A549 (cell line): Measurements from ENCODE around the gene DRD3.

Source experiments
- CBX8 ChIP-seq: fragments of 200-600 bp; sonication (generic); IDR thresholded peaks from 2 replicates; pipeline ENCODE4 v1.6.1; 2016
- CEBPB ChIP-seq, 2 experiments: fragments of >200 bp in 1 of 2; sonication (Bioruptor Twin) in 1 of 2; formaldehyde crosslinking in 1 of 2; IDR thresholded peaks; 2 replicates each; pipeline ENCODE4 v1.6.1; 2012 to 2016
- CHD2 ChIP-seq: fragments of 150-350 bp; IDR thresholded peaks from 2 replicates; pipeline ENCODE4 v1.6.1; 2014; ENCODE audit warnings: low read length; ENCODE audit not compliant: partially characterized antibody
- EP300 ChIP-seq, 2 experiments: fragments of >200 bp; sonication (Bioruptor Twin); formaldehyde crosslinking; IDR thresholded peaks; 2 replicates in 1 of 2; 3 replicates in 1 of 2; pipeline ENCODE4 v1.6.1; 2016 to 2017
- NFE2L2 ChIP-seq: fragments of 150-350 bp; conservative IDR thresholded peaks from 2 replicates; pipeline ENCODE4 v1.6.1; 2014; ENCODE audit warnings: low read length
- NR3C1 ChIP-seq: fragments of >200 bp; sonication (Bioruptor Twin); formaldehyde crosslinking; IDR thresholded peaks from 3 replicates; pipeline ENCODE4 v1.6.1; 2017
- POLR2A ChIP-seq: IDR thresholded peaks from 2 replicates; pipeline ENCODE4 v1.6.1; 2012; ENCODE audit warnings: mild to moderate bottlenecking, low read length
- RAD21 ChIP-seq, 2 experiments: fragments of >200 bp in 1 of 2; sonication (Bioruptor Twin) in 1 of 2; formaldehyde crosslinking in 1 of 2; IDR thresholded peaks in 1 of 2; conservative IDR thresholded peaks in 1 of 2; 2 replicates in 1 of 2; 3 replicates in 1 of 2; pipeline ENCODE4 v1.6.1; 2012 to 2018; ENCODE audit warnings: inconsistent platforms in 1 of 2
- SMC3 ChIP-seq: fragments of >200 bp; sonication (Bioruptor Twin); formaldehyde crosslinking; IDR thresholded peaks from 3 replicates; pipeline ENCODE4 v1.6.1; 2018; ENCODE audit warnings: inconsistent platforms
- TF ChIP-seq, protein P1 (sequence below): fragments of >200 bp; sonication (Bioruptor Twin); formaldehyde crosslinking; IDR thresholded peaks from 3 replicates; pipeline ENCODE4 v1.5.1; 2016
- TF ChIP-seq, protein P2 (sequence below): fragments of 200-600 bp; sonication (generic); IDR thresholded peaks from 2 replicates; pipeline ENCODE4 v1.6.1; 2016; ENCODE audit warnings: antibody characterized with exemption, mild to moderate bottlenecking, moderate library complexity
- TF ChIP-seq, protein P3 (sequence below): fragments of >200 bp; sonication (Bioruptor Twin); formaldehyde crosslinking; IDR thresholded peaks from 3 replicates; pipeline ENCODE4 v1.6.1; 2016
- TF ChIP-seq, protein P4 (sequence below): fragments of >200 bp; sonication (Bioruptor Twin); formaldehyde crosslinking; IDR thresholded peaks from 2 replicates; pipeline ENCODE4 v1.6.1; 2016

DNA sequence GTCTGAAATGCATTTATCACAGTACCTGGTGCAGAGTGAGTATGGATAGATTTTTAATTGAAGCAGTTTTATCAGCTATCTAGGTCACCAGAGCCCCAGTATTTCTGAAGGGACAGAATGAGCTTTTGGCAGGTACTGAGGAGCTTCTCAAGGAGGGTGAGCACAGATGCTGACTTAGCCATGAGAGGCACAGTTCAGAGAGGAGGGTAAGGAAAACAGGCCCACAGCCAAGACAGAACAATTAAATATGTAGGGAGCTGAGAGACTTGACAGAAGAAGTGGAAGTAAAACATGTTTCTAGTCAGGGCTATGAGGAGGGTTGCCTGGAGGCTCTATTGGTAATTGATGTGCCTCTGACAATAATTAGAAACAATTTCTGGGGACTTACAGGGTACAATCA is 38.4 kb upstream of the DRD3 start:
- TF ChIP-seq, protein P1, sequence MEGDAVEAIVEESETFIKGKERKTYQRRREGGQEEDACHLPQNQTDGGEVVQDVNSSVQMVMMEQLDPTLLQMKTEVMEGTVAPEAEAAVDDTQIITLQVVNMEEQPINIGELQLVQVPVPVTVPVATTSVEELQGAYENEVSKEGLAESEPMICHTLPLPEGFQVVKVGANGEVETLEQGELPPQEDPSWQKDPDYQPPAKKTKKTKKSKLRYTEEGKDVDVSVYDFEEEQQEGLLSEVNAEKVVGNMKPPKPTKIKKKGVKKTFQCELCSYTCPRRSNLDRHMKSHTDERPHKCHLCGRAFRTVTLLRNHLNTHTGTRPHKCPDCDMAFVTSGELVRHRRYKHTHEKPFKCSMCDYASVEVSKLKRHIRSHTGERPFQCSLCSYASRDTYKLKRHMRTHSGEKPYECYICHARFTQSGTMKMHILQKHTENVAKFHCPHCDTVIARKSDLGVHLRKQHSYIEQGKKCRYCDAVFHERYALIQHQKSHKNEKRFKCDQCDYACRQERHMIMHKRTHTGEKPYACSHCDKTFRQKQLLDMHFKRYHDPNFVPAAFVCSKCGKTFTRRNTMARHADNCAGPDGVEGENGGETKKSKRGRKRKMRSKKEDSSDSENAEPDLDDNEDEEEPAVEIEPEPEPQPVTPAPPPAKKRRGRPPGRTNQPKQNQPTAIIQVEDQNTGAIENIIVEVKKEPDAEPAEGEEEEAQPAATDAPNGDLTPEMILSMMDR: no peak
- TF ChIP-seq, protein P2, sequence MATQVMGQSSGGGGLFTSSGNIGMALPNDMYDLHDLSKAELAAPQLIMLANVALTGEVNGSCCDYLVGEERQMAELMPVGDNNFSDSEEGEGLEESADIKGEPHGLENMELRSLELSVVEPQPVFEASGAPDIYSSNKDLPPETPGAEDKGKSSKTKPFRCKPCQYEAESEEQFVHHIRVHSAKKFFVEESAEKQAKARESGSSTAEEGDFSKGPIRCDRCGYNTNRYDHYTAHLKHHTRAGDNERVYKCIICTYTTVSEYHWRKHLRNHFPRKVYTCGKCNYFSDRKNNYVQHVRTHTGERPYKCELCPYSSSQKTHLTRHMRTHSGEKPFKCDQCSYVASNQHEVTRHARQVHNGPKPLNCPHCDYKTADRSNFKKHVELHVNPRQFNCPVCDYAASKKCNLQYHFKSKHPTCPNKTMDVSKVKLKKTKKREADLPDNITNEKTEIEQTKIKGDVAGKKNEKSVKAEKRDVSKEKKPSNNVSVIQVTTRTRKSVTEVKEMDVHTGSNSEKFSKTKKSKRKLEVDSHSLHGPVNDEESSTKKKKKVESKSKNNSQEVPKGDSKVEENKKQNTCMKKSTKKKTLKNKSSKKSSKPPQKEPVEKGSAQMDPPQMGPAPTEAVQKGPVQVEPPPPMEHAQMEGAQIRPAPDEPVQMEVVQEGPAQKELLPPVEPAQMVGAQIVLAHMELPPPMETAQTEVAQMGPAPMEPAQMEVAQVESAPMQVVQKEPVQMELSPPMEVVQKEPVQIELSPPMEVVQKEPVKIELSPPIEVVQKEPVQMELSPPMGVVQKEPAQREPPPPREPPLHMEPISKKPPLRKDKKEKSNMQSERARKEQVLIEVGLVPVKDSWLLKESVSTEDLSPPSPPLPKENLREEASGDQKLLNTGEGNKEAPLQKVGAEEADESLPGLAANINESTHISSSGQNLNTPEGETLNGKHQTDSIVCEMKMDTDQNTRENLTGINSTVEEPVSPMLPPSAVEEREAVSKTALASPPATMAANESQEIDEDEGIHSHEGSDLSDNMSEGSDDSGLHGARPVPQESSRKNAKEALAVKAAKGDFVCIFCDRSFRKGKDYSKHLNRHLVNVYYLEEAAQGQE: no peak
- TF ChIP-seq CBX8 (no peak), CEBPB (IDR thresholded peaks at IDR 0.05) (no peak), CHD2 (no peak), POLR2A (no peak), EP300 (IDR thresholded peaks at IDR 0.05) (no peak), RAD21 (conservative IDR thresholded peaks at IDR 0.05 in 1 of 2, IDR thresholded peaks at IDR 0.05 in 1 of 2) (no peak), NFE2L2 (no peak), SMC3 (no peak), NR3C1 (no peak)
- TF ChIP-seq, protein P3, sequence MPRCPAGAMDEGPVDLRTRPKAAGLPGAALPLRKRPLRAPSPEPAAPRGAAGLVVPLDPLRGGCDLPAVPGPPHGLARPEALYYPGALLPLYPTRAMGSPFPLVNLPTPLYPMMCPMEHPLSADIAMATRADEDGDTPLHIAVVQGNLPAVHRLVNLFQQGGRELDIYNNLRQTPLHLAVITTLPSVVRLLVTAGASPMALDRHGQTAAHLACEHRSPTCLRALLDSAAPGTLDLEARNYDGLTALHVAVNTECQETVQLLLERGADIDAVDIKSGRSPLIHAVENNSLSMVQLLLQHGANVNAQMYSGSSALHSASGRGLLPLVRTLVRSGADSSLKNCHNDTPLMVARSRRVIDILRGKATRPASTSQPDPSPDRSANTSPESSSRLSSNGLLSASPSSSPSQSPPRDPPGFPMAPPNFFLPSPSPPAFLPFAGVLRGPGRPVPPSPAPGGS: no peak
- TF ChIP-seq, protein P4, sequence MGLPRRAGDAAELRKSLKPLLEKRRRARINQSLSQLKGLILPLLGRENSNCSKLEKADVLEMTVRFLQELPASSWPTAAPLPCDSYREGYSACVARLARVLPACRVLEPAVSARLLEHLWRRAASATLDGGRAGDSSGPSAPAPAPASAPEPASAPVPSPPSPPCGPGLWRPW: no peak
